Measurements from ENCODE around the gene SYP.
A peak's percentile ranks its signal among the peaks of the same experiment; 100 is the strongest.

The SYP gene

GRCh38 chrX:49199906-49200771 is at the start of gene SYP:
SYP (minus strand) TSS chrX:49200193; CDS start chrX:49200186, 7 bp downstream.
- in situ Hi-C loops (cut with HindIII; ENCODE audit: low pct_ligation_motif_present, low pct_unique_long_range_greater_than_20kb, low sequenced_read_pairs): no loop called here
- peak; percentile 78 for DNase-seq

GRCh38 chrX:49249616-49250015 is 49.6 kb upstream of the SYP start:
- no peak for DNase-seq
- in situ Hi-C loops (cut with HindIII; ENCODE audit: low pct_ligation_motif_present, low pct_unique_long_range_greater_than_20kb, low sequenced_read_pairs): no loop called here

- no peak for DNase-seq
- in situ Hi-C loops (cut with HindIII; ENCODE audit: low pct_ligation_motif_present, low pct_unique_long_range_greater_than_20kb, low sequenced_read_pairs): no loop called here
Measured at GRCh38 chrX:49249071-49249470, 49.1 kb upstream of the SYP start.

- DNase-seq: no peak
- in situ Hi-C loops (cut with HindIII; ENCODE audit: low pct_ligation_motif_present, low pct_unique_long_range_greater_than_20kb, low sequenced_read_pairs): no loop called here
Measured at GRCh38 chrX:49247916-49248811, 48.2 kb upstream of the SYP start.

GRCh38 chrX:49247346-49247745 is 47.4 kb upstream of the SYP start:
- in situ Hi-C loops (cut with HindIII; ENCODE audit: low pct_ligation_motif_present, low pct_unique_long_range_greater_than_20kb, low sequenced_read_pairs): no loop called here

GRCh38 chrX:49246541-49246940 is 46.5 kb upstream of the SYP start:
- in situ Hi-C loops (cut with HindIII; ENCODE audit: low pct_ligation_motif_present, low pct_unique_long_range_greater_than_20kb, low sequenced_read_pairs): no loop called here
- DNase-seq: no peak

More at GRCh38 chrX:49247346-49247745, 47.4 kb upstream of the SYP start:
- DNase-seq: no peak

GRCh38 chrX:49244207-49244606 is 44.2 kb upstream of the SYP start:
- in situ Hi-C loops (cut with HindIII; ENCODE audit: low pct_ligation_motif_present, low pct_unique_long_range_greater_than_20kb, low sequenced_read_pairs): no loop called here
- no peak for DNase-seq

- in situ Hi-C loops (cut with HindIII; ENCODE audit: low pct_ligation_motif_present, low pct_unique_long_range_greater_than_20kb, low sequenced_read_pairs): no loop called here
- no peak for DNase-seq
Measured at GRCh38 chrX:49243166-49243565, 43.2 kb upstream of the SYP start.

GRCh38 chrX:49242545-49243066 is 42.6 kb upstream of the SYP start:
- DNase-seq: no peak
- in situ Hi-C loops (cut with HindIII; ENCODE audit: low pct_ligation_motif_present, low pct_unique_long_range_greater_than_20kb, low sequenced_read_pairs): no loop called here

GRCh38 chrX:49238735-49239134 is 38.7 kb upstream of the SYP start:
- in situ Hi-C loops (cut with HindIII; ENCODE audit: low pct_ligation_motif_present, low pct_unique_long_range_greater_than_20kb, low sequenced_read_pairs): no loop called here
- no peak for DNase-seq

GRCh38 chrX:49237060-49237459 is 37.1 kb upstream of the SYP start:
- no peak for DNase-seq
- in situ Hi-C loops (cut with HindIII; ENCODE audit: low pct_ligation_motif_present, low pct_unique_long_range_greater_than_20kb, low sequenced_read_pairs): no loop called here

- in situ Hi-C loops (cut with HindIII; ENCODE audit: low pct_ligation_motif_present, low pct_unique_long_range_greater_than_20kb, low sequenced_read_pairs): no loop called here
Measured at GRCh38 chrX:49233887-49234555, 34.0 kb upstream of the SYP start.

GRCh38 chrX:49233176-49233575 is 33.2 kb upstream of the SYP start, which contains the start of gene CACNA1F:
CACNA1F (minus strand) TSS chrX:49233340; CDS start chrX:49233309, 31 bp downstream.
- in situ Hi-C loops (cut with HindIII; ENCODE audit: low pct_ligation_motif_present, low pct_unique_long_range_greater_than_20kb, low sequenced_read_pairs): no loop called here
- no peak for DNase-seq

More at GRCh38 chrX:49233887-49234555, 34.0 kb upstream of the SYP start:
- DNase-seq: no peak

GRCh38 chrX:49232525-49232924 is 32.5 kb upstream of the SYP start:
- in situ Hi-C loops (cut with HindIII; ENCODE audit: low pct_ligation_motif_present, low pct_unique_long_range_greater_than_20kb, low sequenced_read_pairs): no loop called here
- DNase-seq: no peak

- in situ Hi-C loops (cut with HindIII; ENCODE audit: low pct_ligation_motif_present, low pct_unique_long_range_greater_than_20kb, low sequenced_read_pairs): no loop called here
Measured at GRCh38 chrX:49231333-49232000, 31.5 kb upstream of the SYP start.

GRCh38 chrX:49230500-49231232 is 30.7 kb upstream of the SYP start:
- in situ Hi-C loops (cut with HindIII; ENCODE audit: low pct_ligation_motif_present, low pct_unique_long_range_greater_than_20kb, low sequenced_read_pairs): no loop called here

More at GRCh38 chrX:49231333-49232000, 31.5 kb upstream of the SYP start:
- DNase-seq: no peak

GRCh38 chrX:49228185-49228584 is 28.2 kb upstream of the SYP start:
- in situ Hi-C loops (cut with HindIII; ENCODE audit: low pct_ligation_motif_present, low pct_unique_long_range_greater_than_20kb, low sequenced_read_pairs): no loop called here
- DNase-seq: no peak

More at GRCh38 chrX:49230500-49231232, 30.7 kb upstream of the SYP start:
- no peak for DNase-seq

Measured in ACHN (cell line).